ENCODE results near the gene RHPN2. TPM values are rescaled to one million over a fixed set of nuclear protein-coding genes. Genes with fewer than 3 reads are reported as not detected.
"Not testable (repeated sequence)": the region's sequence is repeated elsewhere in the genome, so short reads cannot be mapped to it uniquely, and the experiment has no call there.

RHPN2 gene
- total and polyA plus RNA-seq, 2 of the 13 experiments (the other 11 are each of a cell fraction or from before 2014, with no cell fraction given), result 20.3 to 48.0 TPM

- intact Hi-C loops (cut with micrococcal nuclease; ENCODE audit: unreplicated experiment); H3K9me3 ChIP-seq (ENCODE audit: low read length); H3K27ac ChIP-seq (ENCODE audit: extremely low read length, insufficient read depth, low read length); H3K9ac ChIP-seq (ENCODE audit: insufficient read depth, low read depth, low read length); CTCF ChIA-PET (ENCODE audit: low intra/inter-chr PET ratio, low total read pairs); H3K4me3 ChIP-seq (replicated peaks in 1 of 3; ENCODE audit: insufficient read depth in 1 of 3, low read depth in 2 of 3, low read length in 3 of 3); in situ Hi-C loops (cut with HindIII; ENCODE audit: extremely low pct_ligation_motif_present, low pct_unique_long_range_greater_than_20kb); H2AFZ ChIP-seq (ENCODE audit: low read length); H4K20me1 ChIP-seq (ENCODE audit: insufficient read depth, low read length); FAIRE-seq; H3K4me1 ChIP-seq (ENCODE audit: insufficient read depth, low read length); DNase-seq (ENCODE audit: low spot score); H3K27me3 ChIP-seq (ENCODE audit: control insufficient read depth in 1 of 2, insufficient read depth in 2 of 2, low read length in 2 of 2); POLR2A ChIA-PET; BruUV-seq (replicated peaks); ATAC-seq; H3K79me2 ChIP-seq (ENCODE audit: insufficient read depth, low read length); H3K4me2 ChIP-seq (ENCODE audit: low read depth, low read length): not testable (repeated sequence)
- peaks cover 6 to 15% of the 10 kb centered on the region in 2 experiments; a peak in 4 of 5 replicates for H3K36me3 ChIP-seq (replicated peaks in 1 of 2; ENCODE audit: control insufficient read depth in 1 of 2, insufficient read depth in 2 of 2, low read length in 2 of 2)
- 98% methylated on average over 5 of the region's 5 CpGs for WGBS (ENCODE audit: low lambda C conversion rate)
Measured at GRCh38 chr19:32941273-32941672, 123.4 kb downstream of the RHPN2 start.

DNA sequence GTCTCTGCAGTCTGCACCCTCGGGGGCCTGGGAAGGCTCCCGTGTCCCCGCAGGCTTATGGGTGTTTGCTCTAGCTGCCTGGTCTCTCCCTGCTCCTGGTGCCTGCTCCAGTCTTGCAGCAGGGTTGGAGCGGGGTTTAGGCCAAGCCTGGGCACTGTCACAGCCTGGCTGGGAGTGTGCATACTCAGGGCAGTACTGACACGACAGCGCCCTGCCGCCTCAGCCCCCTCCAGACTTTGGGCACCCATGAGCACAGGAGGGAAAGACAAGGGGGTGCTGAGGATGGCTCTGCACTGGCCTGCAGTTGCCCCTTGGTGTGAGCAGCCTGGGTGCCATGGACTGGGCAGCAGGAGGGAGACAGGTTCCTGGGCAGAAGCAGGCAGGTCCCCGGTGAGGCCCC lies 128.6 kb downstream of the RHPN2 start:
- ChIA-PET POLR2A (no interaction called here), CTCF (ENCODE audit: low intra/inter-chr PET ratio, low total read pairs) (no interaction called here)
- H3K27me3 ChIP-seq (ENCODE audit: control insufficient read depth in 1 of 2, insufficient read depth in 2 of 2, low read length in 2 of 2), result no peaks in the 10 kb centered on the region
- in situ Hi-C loops (cut with HindIII; ENCODE audit: extremely low pct_ligation_motif_present, low pct_unique_long_range_greater_than_20kb) (no loop called here), intact Hi-C loops (cut with micrococcal nuclease; ENCODE audit: unreplicated experiment) (no loop called here)
- no peak overlapping the region for H3K4me2 ChIP-seq (ENCODE audit: low read depth, low read length)
- no peaks in the 10 kb centered on the region for H3K79me2 ChIP-seq (ENCODE audit: insufficient read depth, low read length)
- FAIRE-seq (no peak), DNase-seq (ENCODE audit: low spot score) (no peak), ATAC-seq (no peak)
- no TSS peak for BruUV-seq (replicated peaks)
- H2AFZ ChIP-seq (ENCODE audit: low read length), result no peak overlapping the region
- H3K36me3 ChIP-seq (replicated peaks in 1 of 2; ENCODE audit: control insufficient read depth in 1 of 2, insufficient read depth in 2 of 2, low read length in 2 of 2), result peaks cover 4 to 6% of the 10 kb centered on the region in 2 experiments; a peak in 3 of 5 replicates
- H3K9ac ChIP-seq (ENCODE audit: insufficient read depth, low read depth, low read length), result no peak overlapping the region
- no peak overlapping the region for H3K4me3 ChIP-seq (replicated peaks in 1 of 3; ENCODE audit: insufficient read depth in 1 of 3, low read depth in 2 of 3, low read length in 3 of 3)
- no peaks in the 10 kb centered on the region for H3K9me3 ChIP-seq (ENCODE audit: low read length)
- H3K4me1 ChIP-seq (ENCODE audit: insufficient read depth, low read length), result no peaks in the 10 kb centered on the region
- no peaks in the 10 kb centered on the region for H4K20me1 ChIP-seq (ENCODE audit: insufficient read depth, low read length)
- H3K27ac ChIP-seq (ENCODE audit: extremely low read length, insufficient read depth, low read length), result no peak overlapping the region
- no peak for TF ChIP-seq SMAD3 (CRISPR knock-in tag; IDR thresholded peaks at IDR 0.05)
- no peak for TF ChIP-seq ZMAT5 (CRISPR knock-in tag; IDR thresholded peaks at IDR 0.05; ENCODE audit: borderline replicate concordance, low read depth)
- TF ChIP-seq ZNF746 (CRISPR knock-in tag; IDR thresholded peaks at IDR 0.05), result no peak
- TF ChIP-seq RXRB (CRISPR knock-in tag; IDR thresholded peaks at IDR 0.05; ENCODE audit: borderline replicate concordance), result no peak
- no peak for TF ChIP-seq GABPB1 (CRISPR knock-in tag; IDR thresholded peaks at IDR 0.05)
- no peak for TF ChIP-seq HNRNPLL (IDR thresholded peaks at IDR 0.05; ENCODE audit: low read depth, low read length, poor library complexity, severe bottlenecking)
- TF ChIP-seq MATR3 (CRISPR knock-in tag; IDR thresholded peaks at IDR 0.05), result no peak
- 91% methylated on average over 4 of the region's 8 CpGs for WGBS (ENCODE audit: low lambda C conversion rate)

Measured in HepG2 (cell line).